HL-60 (cell line): ENCODE data around the gene POU2F3.

Experiments
- POLR2AphosphoS5 ChIP-seq: IDR thresholded peaks from 2 replicates; pipeline ENCODE4 v1.6.1; 2012; ENCODE audit warnings: low read depth
- TF ChIP-seq, protein P1 (sequence below): IDR thresholded peaks from one replicate; pipeline ENCODE4 v1.5.1; 2011; ENCODE audit warnings: low read length, control low read depth, inconsistent platforms; ENCODE audit not compliant: insufficient read depth

- TF ChIP-seq, protein P1, sequence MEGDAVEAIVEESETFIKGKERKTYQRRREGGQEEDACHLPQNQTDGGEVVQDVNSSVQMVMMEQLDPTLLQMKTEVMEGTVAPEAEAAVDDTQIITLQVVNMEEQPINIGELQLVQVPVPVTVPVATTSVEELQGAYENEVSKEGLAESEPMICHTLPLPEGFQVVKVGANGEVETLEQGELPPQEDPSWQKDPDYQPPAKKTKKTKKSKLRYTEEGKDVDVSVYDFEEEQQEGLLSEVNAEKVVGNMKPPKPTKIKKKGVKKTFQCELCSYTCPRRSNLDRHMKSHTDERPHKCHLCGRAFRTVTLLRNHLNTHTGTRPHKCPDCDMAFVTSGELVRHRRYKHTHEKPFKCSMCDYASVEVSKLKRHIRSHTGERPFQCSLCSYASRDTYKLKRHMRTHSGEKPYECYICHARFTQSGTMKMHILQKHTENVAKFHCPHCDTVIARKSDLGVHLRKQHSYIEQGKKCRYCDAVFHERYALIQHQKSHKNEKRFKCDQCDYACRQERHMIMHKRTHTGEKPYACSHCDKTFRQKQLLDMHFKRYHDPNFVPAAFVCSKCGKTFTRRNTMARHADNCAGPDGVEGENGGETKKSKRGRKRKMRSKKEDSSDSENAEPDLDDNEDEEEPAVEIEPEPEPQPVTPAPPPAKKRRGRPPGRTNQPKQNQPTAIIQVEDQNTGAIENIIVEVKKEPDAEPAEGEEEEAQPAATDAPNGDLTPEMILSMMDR = no peak
- no peak for TF ChIP-seq POLR2AphosphoS5
These were observed 48.1 kb downstream of the POU2F3 start for GRCh38 chr11:120288021-120288420.
